ENCODE data around the gene CACNG1.

- TF ChIP-seq CTCF (IDR thresholded peaks at IDR 0.05), result no peak
- TF ChIP-seq POLR2A (IDR thresholded peaks at IDR 0.05), result no peak
- no peak for TF ChIP-seq EP300 (IDR thresholded peaks at IDR 0.05; ENCODE audit: low read depth)
Observed at GRCh38 chr17:67003231-67003630, 41.1 kb upstream of the CACNG1 start.
